Measurements from ENCODE around the gene PTCH1.

The PTCH1 gene

GRCh38 chr9:95494416-95495371 lies 22.1 kb downstream of the PTCH1 start:
- peak; percentile 93 for DNase-seq
- Histone ChIP-seq H3K27me3 (ENCODE audit: insufficient read depth, low read depth, severe bottlenecking) (no peaks in the 10 kb centered on the region), H3K9me3 (ENCODE audit: severe bottlenecking) (no peaks in the 10 kb centered on the region), H3K36me3 (no peaks in the 10 kb centered on the region), H3K4me3 (ENCODE audit: low read depth, low read length) (peak overlapping the region; percentile 75), H3K27ac (peak overlapping the region; percentile 92)
- TF ChIP-seq CTCF (IDR thresholded peaks at IDR 0.05; ENCODE audit: low read depth, low read length), result no peak

GRCh38 chr9:95494022-95494415 lies 22.8 kb downstream of the PTCH1 start:
- DNase-seq, result peak; percentile 92
- Histone ChIP-seq H3K36me3 (no peaks in the 10 kb centered on the region), H3K27ac (peak overlapping the region; percentile 92), H3K27me3 (ENCODE audit: insufficient read depth, low read depth, severe bottlenecking) (no peaks in the 10 kb centered on the region), H3K9me3 (ENCODE audit: severe bottlenecking) (no peaks in the 10 kb centered on the region), H3K4me3 (ENCODE audit: low read depth, low read length) (peak overlapping the region; percentile 75)
- TF ChIP-seq CTCF (IDR thresholded peaks at IDR 0.05; ENCODE audit: low read depth, low read length), result no peak

GRCh38 chr9:95493402-95493801 lies 23.4 kb downstream of the PTCH1 start:
- H3K36me3 ChIP-seq, result no peaks in the 10 kb centered on the region

GRCh38 chr9:95491543-95492320 lies 25.0 kb downstream of the PTCH1 start:
- H3K36me3 ChIP-seq, result no peaks in the 10 kb centered on the region
- H3K4me3 ChIP-seq (ENCODE audit: low read depth, low read length), result no peak overlapping the region
- no peak overlapping the region for H3K27ac ChIP-seq
- no peaks in the 10 kb centered on the region for H3K27me3 ChIP-seq (ENCODE audit: insufficient read depth, low read depth, severe bottlenecking)
- no peak for TF ChIP-seq CTCF (IDR thresholded peaks at IDR 0.05; ENCODE audit: low read depth, low read length)
- H3K9me3 ChIP-seq (ENCODE audit: severe bottlenecking), result no peaks in the 10 kb centered on the region
- DNase-seq, result no peak

More at GRCh38 chr9:95493402-95493801, 23.4 kb downstream of the PTCH1 start:
- Histone ChIP-seq H3K27ac (peak overlapping the region; percentile 92), H3K9me3 (ENCODE audit: severe bottlenecking) (no peaks in the 10 kb centered on the region), H3K4me3 (ENCODE audit: low read depth, low read length) (peak overlapping the region; percentile 75), H3K27me3 (ENCODE audit: insufficient read depth, low read depth, severe bottlenecking) (no peaks in the 10 kb centered on the region)
- TF ChIP-seq CTCF (IDR thresholded peaks at IDR 0.05; ENCODE audit: low read depth, low read length), result no peak
- no peak for DNase-seq

GRCh38 chr9:95488954-95489353 lies 27.8 kb downstream of the PTCH1 start:
- H3K27me3 ChIP-seq (ENCODE audit: insufficient read depth, low read depth, severe bottlenecking), result no peaks in the 10 kb centered on the region
- TF ChIP-seq CTCF (IDR thresholded peaks at IDR 0.05; ENCODE audit: low read depth, low read length), result no peak
- no peak overlapping the region for H3K27ac ChIP-seq
- DNase-seq, result no peak
- peaks cover 10% of the 10 kb centered on the region; the same call in 1 of the 2 replicates for H3K36me3 ChIP-seq
- H3K4me3 ChIP-seq (ENCODE audit: low read depth, low read length), result no peak overlapping the region
- H3K9me3 ChIP-seq (ENCODE audit: severe bottlenecking), result no peaks in the 10 kb centered on the region
